GM19193 (cell line): ENCODE data around the gene OMG.

Experiments
- POLR2A ChIP-seq: IDR thresholded peaks from 4 replicates; pipeline ENCODE4 v1.6.1; 2011; ENCODE audit not compliant: insufficient read depth, insufficient read length; ENCODE audit errors: extremely low read depth

OMG gene

GRCh38 chr17:31297090-31297489, at the start of gene OMG:
OMG (minus strand) TSS chr17:31297239; CDS start chr17:31296331, 908 bp downstream.
- TF ChIP-seq POLR2A = no peak

GRCh38 chr17:31339906-31340661, 43.0 kb upstream of the OMG start:
- TF ChIP-seq POLR2A = no peak

- TF ChIP-seq POLR2A = no peak
Measured at GRCh38 chr17:31329221-31329620, 32.2 kb upstream of the OMG start.

GRCh38 chr17:31328160-31328535, 31.1 kb upstream of the OMG start:
- TF ChIP-seq POLR2A = no peak

- no peak for TF ChIP-seq POLR2A
Measured at GRCh38 chr17:31327534-31328159, 30.6 kb upstream of the OMG start.

- TF ChIP-seq POLR2A = no peak
Measured at GRCh38 chr17:31323551-31323950, 26.5 kb upstream of the OMG start.

GRCh38 chr17:31321966-31322365, 24.9 kb upstream of the OMG start:
- TF ChIP-seq POLR2A = no peak

- peak; percentile 12 for TF ChIP-seq POLR2A
Measured at GRCh38 chr17:31321481-31321880, 24.4 kb upstream of the OMG start, which contains the start of gene EVI2A. EVI2A (minus strand) TSS chr17:31321622; CDS start chr17:31319013, 2,609 bp downstream.

GRCh38 chr17:31320791-31321190, 23.8 kb upstream of the OMG start:
- TF ChIP-seq POLR2A = no peak

- no peak for TF ChIP-seq POLR2A
Measured at GRCh38 chr17:31320241-31320640, 23.2 kb upstream of the OMG start.

- TF ChIP-seq POLR2A = peak; percentile 12
Measured at GRCh38 chr17:31318851-31319661, 22.0 kb upstream of the OMG start.

- TF ChIP-seq POLR2A = peak; percentile 41
Measured at GRCh38 chr17:31318298-31318801, 21.3 kb upstream of the OMG start.

GRCh38 chr17:31314782-31315100, 17.7 kb upstream of the OMG start:
- TF ChIP-seq POLR2A = no peak

GRCh38 chr17:31313982-31314781, 17.1 kb upstream of the OMG start, which contains the start of gene EVI2B:
EVI2B (minus strand) TSS chr17:31314054; CDS start chr17:31305609, 8,445 bp downstream.
- no peak for TF ChIP-seq POLR2A
